Activated T-cell treated with anti-CD3 and anti-CD28 coated beads for 24 hours (primary cell): Measurements from ENCODE around the gene IGF2R.
"Not testable (repeated sequence)": the region's sequence is repeated elsewhere in the genome, so short reads cannot be mapped to it uniquely, and the experiment has no call there.

ENCODE experiments used
- DNase-seq: peaks from one replicate; pipeline ENCODE4 v3.0.0-alpha.2; 2020; ENCODE audit warnings: low read depth

The IGF2R gene

DNA sequence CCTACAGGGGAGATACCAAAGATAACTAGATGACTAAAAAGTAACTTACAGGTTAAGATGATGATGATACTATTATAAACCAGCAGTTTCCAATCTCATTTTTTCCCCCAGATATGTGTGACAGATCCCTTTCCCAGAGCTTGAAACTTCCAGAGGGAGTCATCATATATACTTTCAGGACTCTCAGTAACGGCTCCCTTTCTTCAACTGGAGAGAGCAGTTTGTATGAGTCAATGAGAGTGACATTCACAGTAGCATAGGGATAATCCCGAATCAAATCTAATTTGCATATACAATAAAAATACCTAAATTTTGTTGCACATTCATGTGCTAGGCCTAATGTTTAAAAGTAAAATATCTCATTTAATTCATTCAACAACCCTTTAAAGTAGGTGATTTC is 29.7 kb downstream of the IGF2R start:
- no peak for DNase-seq

DNA sequence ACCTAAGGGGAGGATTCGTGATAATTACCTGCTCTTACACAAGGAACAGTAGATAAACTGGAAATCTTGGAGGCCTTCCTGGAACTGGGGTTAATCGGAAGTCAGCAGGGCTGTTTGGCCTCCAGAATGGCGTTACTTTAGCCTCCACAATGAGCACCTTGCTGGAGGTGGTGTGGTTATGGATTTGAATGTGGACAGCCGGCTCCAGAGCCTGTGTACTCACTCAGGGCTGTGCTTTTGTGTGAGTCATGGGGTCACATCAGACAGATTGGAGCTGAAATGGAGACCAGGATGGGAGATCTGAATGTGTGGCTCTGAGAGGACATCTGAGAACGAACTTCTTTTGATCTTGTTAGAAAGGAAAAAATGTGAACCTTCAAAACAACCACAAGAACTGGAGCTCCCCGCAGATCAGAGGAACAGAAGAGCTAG is 30.4 kb downstream of the IGF2R start:
- DNase-seq, result no peak

DNA sequence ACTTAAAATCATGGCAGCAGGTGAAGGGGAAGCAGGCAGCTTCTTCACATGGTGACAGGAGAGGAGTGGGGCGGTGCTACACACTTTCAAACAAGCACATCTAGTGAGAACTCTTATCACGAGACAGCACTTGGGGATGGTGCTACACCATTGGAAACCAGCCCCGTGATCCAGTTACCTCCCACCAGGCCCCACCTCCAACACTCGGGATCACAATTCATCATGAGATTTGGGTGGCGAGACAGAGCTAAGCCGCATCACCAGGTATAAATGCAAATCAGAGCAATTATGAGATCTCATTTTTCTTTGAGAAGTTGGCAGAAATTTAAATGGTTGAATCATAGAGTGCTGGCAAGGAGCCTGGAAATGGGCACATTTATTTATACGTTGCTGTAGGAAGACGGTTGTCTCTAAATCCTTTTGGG is 31.4 kb downstream of the IGF2R start:
- DNase-seq, result no peak

DNA sequence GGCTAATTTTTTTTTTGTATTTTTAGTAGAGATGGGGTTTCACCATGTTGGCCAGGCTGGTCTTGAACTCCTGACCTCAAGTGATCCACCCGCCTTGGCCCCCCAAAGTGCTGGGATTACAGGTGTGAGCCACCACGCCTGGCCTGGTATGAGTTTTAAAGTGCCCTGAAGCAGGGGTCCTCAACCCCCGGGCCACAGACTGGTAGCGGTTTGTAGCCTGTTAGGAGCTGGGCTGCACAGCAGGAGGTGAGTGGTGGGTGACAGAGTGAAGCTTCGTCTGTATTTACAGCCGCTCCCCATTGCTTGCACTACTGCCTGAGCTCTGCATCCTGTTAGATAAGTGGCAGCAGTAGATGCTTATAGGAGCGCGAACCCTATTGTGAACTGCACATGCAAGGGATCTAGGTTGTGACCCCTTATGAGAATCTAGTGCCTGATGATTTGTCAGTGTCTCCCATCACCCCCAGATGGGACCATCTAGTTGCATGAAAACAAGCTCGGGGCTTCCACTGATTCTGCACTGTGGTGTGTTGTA is 32.1 kb downstream of the IGF2R start:
- DNase-seq, result not testable (repeated sequence)

DNA sequence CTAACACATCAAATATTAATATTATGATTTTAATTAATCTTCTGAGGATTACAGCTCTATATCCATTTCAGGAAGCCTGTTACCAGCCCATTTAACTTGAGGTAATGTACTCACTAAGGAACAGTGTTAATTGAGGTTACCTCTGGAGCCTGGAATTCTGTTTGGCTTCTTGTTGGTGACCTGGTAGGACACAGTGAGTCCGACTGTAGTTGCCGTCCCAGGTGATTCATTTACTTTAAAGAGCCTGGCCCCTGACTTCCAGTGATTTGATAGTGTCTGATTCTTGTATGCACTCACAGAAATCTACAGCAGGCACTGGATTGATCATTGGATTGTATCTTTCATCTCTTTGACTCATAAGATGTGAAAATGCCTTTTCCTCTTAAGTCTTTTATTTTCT is 34.0 kb downstream of the IGF2R start:
- no peak for DNase-seq

DNA sequence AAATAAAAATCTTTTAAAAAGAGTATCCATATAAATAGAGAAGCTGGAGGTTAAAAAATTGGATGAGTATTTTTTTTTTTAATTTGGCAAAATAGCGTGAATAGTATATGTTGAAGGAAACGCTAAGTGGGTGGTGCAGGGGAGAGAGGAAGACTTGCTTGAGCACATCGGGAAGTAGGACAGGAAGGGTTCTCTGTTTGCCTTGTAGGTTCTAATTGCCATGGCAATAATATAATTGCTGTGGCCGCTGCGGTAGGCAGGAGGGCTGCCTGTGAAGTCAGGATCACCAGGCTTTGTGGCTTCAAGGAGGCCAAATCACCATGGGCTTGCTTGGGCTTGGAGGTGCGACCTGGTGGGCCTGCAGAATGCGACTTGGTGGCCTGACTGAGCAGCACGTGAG is 35.1 kb downstream of the IGF2R start:
- DNase-seq, result no peak

DNA sequence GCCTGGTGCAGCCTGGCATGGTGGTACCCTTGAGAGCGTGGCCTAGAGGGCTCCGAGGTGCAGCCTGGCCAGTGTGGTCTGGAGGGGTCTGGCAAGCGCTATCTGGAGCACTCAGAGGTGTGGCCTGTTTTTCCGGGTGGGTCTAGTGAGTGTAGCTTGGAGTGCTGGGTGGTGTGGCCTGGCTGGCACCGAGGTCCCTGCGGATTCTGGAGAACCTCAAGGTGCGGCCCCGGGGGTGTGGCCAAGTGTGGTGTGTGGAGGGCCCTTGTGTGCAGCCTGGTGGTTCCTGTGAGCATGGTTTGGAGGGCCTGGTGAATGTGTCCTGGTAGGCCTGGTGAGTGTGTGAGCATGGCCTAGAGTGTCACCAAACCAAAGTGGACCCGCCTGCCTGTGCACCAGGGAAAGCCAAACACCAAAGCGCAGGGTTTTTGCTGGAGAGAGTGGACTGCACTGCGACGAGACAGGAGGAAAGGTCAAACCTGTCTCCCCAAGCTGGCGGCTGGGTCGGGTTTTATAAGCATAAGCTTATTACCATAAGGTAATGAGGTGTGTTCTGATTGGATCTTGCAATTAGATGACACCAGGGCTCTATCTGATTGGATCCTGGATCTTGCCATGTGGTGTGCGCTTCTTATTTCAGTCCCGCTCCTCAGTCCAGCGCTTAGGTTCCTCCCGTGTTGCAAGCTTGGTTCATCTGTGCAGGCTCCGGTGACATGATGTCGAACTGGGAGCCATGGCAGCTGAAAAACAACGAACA is 35.7 kb downstream of the IGF2R start:
- DNase-seq, result no peak

DNA sequence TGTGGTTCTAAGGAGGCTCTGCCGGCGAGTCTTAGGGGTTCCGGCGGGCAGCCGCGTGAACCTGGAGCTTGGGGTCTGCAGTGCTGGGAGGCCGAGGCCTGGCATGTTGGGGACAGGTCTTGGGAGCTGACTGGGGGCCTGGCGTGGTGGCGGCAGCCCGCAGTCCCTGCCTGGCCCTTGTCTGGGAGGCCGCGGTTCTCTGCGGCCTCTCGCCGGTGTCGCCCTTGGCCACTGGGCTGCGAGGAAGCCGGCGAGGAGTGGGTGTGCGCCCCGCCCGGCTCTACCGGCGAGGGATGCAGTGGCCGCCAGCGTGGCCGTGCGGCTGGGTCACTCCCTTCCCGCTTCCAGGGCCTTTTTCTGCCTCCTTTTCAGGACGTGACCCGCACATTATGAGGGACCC is 36.3 kb downstream of the IGF2R start:
- no peak for DNase-seq

DNA sequence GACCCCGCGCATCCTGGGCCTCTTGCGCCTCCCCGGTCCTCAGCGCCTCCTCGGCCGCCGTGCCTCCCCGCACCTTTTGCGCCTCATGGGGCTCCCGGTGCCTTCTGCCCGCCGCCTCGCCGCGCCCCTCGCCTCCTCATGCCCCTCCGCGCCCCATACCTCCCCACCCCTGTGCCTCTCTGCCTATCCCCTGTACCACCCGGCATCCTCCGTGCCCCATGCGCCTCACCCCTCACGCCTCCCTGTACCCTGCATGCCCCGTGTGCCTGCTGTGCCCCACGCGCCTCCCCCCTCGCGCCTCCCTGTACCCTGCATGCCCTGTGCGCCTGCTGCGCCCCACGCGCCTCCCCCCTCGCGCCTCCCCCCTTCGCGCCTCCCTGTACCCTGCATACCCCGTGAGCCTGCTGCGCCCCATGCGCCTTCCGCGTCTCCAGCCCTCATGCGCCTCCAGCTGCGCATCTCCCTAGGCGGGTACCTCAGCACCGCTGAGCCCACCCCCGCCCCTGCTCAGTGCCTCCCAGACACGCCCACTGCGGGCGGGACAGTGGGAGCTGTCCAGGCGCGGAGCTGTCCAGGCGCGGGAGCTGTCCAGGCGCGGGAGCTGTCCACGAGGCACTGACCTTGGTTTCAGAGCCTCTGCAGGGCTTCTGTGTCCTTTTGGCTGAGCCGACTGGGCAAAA is 37.1 kb downstream of the IGF2R start:
- no peak for DNase-seq

DNA sequence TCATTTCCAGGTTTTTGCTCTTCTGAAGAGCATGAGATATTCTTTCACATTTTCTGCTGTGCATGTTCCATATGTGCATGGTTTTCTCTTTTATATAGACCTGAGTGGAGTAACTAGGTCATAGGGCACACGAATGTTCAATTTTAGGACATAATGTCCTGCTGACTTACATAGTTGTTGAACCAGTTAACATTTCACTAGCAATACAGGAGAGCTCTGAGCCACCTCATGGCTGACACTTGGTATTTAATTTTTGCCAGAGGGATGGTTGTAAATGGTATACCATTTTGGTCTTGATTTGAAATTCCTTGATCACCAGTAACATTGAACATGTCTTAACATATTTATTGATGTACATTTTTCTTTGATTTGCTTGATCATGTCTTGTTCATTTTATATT is 38.3 kb downstream of the IGF2R start:
- no peak for DNase-seq

DNA sequence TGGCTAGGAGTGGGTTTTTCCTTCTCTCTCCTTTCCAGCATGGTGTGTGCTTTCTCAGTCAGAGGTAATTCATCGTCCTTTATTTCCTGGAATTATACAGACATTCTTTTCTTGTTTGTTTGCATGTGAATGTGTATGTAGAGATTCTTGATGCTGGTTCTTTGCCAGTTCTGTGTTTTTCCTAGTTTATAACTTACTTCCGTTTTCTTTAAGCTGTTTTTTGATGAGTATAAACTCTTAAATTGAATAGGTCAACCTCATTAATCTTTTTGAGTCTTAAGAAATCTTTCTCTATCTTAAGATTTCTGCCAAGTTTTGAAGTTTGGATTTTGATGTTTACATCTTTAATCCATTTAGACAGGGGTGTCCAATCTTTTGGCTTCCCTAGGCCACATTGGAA is 38.7 kb downstream of the IGF2R start:
- no peak for DNase-seq

DNA sequence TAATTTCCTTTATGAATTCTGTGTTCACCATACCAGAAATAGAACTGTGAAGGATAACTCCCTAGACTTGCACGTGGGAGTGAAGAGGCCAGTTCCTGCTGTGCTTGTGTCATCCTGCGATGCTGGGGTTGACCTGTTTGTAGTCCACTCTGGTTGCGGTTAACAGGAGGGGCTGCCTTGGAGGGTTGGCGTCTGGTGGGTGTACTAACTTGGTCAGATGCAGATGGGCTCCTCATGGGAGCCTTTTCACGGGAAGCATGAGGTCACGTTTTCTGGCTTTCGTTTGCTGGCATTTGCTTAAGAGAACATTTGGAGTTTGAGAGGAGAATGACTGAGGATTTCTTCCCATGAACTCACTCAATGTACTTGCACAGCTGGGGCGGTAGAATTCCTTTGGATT is 41.2 kb downstream of the IGF2R start:
- DNase-seq, result no peak

DNA sequence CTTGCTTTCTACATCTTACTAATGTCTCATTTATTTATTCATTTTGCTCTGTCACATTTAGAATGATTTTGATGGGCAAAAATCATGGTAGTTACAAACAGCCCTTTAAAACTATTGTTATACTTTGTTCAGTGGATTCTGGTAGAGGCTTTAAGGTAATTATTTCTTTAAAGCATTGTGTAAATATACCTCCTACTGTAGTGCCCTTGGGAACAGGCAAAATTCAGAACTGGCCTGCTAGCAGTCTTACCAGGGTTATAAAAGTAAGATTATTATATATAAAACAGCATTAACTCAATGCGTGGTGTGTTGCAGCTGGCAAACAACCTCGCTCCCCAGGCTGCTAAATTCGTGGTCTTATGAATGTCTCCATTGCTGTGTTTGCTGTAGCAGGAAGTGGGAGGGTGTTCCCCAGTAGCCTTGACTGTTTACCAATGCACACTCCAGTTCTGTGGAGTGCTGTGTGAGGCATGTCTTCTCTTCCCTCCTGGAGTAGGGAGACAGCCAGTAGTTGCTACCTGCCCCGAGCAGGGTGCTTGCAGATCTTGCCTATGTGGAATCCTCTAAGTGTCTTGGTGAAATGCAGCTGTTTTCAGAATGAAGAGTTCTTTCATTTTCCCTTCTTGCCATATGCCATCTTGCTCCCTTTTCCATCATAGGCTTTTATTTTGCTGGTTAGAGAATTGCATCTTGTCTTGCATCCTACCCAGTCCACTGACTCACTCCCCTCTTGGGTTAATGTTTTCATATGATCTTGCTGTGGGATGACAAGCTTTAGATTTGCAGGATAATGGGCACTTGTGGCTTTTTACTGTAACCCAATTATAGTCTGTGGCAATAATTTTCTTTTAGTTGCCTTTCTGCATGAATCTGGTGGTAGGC is 45.3 kb downstream of the IGF2R start:
- DNase-seq, result no peak

DNA sequence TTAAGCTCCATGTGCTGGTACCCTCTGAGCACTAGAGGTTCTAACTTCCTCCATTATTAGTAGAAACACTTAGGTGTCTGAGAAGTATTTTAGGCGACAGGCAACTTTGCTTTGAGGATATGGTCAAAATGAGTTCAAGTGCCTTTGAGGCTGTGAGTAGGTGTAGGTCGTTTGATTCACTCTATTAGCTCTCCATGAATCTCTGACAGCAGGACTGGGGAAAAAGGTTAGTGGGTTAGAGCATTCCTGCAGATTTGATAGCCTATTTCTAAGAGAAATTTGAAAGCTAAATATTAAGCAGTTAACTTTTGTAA is 45.9 kb downstream of the IGF2R start:
- no peak for DNase-seq

DNA sequence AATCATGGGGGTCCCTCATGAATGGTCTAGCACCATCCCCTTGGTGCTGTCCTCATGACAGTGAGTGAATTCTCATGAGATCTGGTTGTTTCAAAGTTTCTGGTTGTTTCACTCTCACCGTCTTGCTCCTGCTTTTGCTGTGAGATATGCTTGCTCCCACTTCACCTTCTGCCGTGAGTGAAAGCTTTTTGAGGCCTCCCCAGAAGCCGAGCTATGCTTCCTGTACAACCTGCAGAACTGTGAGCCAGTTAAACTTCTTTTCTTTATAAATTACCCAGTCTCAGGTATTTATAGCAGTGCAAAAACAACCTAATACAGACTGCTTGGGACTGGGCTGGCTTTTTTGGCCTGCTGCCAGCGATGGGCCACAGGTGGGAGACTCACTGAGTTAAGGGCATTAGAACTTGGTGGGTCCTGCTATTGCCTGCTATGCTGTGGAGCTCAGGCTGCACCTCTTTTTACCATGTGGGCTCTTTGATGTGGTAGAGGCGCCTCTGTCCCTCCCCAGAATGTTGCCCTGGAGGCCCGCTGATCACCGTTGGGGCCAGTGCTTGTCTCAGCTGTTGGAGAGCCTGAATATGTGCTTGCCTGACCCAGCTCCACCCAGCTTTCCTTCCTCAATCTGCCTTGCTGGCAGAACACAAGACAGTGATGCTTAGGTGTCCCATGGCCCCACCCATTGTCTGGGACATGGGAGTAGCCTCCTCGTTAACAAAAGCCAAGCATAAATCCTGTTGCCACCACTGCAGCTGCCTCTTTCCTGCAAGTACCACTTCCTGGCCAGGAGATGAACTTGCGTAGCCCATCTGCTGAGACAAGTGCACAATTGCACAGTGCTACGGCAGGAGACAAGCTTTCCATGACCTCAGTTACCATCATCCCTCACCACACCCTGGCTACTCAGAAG is 47.1 kb downstream of the IGF2R start:
- DNase-seq, result peak; percentile 25

DNA sequence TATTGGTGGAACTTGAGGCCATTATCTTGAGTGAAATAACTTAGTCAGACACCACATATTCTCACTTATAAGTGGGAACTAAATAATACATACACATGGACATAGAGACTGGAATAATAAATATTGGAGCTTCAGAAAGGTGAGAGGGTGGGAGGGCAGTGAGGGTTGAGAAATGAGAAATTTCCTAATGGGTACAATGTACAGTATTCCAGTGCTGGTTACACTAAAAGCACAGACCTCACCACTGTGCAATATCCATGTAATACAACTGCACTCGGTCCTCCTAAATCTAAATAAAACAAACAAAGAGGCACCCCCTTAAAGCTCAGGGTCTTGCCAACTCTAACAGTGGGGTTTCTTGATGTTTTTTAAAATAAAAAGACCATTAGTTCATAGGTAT is 53.2 kb downstream of the IGF2R start:
- DNase-seq, result no peak

DNA sequence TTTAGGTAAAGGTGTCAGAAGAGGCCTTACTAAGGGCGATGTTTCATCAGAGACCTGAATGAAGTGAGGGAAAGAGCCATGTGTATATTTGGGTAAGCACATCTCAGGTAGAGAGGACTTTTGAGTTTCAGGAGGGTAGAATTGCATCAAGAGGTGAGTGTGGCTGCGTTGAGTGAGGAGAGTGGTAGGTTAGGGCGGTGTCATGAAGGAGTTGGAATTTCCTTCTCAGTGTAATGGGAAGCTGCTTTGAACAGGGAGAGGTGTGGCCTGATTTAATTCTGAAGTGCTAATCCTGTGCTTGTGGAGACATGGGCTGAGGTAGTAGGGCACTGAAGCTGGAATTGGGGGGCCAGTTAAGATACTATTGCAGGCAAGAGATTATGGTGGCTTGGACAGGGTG is 53.9 kb downstream of the IGF2R start:
- no peak for DNase-seq

DNA sequence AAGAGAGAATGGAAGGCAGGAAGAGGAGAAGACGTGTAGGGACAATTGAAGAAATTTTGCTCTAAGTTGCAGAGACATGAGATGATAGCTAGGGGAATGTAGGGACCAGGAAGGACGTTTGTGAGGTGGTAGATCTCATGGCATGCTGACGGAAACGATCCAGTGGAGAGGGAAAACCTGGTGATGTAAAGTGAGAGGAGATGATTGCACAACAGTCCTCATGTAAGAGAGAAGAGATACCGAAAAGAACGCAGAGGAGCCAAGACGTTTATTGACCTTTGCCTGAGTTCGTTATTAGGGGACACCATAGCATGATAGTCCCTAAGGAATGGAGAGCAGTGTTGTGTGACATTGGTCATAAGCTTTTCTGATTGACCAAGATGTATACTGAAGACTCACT is 55.3 kb downstream of the IGF2R start:
- DNase-seq, result no peak

DNA sequence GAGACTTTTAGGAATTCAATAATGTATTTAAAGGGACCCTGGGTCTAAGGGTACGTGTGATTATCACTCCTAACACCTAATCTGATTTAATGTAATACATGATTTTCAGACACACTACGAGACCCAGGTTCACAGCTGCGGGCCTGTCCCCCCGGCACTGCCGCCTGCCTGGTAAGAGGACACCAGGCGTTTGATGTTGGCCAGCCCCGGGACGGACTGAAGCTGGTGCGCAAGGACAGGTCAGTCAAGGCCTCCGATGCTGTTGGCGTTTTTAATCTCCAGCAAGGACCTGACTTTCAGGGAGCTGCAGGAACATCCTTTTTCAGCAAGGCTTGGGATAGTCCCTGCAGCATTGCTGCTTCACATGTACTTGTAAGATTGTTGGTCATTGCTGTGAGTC is 58.2 kb downstream of the IGF2R start:
- DNase-seq, result no peak

DNA sequence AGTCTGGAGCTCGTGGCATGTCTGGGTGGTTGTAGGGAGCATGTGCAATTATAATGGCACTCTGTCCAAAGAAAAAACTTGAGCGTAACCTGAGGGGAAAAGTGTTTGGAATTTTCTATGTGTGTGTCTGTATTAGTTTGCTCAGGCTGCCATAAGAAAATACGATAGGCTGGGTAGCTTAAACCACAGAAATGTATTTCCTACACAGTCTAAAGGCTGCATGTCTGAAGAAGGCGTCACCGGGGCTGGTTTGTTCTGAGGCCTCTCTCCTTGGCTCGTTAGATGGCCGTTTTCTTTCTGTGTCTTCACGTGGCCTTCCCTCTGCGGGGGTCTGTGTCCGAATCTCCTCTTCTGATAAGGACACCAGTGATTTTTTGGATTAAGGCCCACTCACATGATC is 59.0 kb downstream of the IGF2R start:
- DNase-seq, result no peak

DNA sequence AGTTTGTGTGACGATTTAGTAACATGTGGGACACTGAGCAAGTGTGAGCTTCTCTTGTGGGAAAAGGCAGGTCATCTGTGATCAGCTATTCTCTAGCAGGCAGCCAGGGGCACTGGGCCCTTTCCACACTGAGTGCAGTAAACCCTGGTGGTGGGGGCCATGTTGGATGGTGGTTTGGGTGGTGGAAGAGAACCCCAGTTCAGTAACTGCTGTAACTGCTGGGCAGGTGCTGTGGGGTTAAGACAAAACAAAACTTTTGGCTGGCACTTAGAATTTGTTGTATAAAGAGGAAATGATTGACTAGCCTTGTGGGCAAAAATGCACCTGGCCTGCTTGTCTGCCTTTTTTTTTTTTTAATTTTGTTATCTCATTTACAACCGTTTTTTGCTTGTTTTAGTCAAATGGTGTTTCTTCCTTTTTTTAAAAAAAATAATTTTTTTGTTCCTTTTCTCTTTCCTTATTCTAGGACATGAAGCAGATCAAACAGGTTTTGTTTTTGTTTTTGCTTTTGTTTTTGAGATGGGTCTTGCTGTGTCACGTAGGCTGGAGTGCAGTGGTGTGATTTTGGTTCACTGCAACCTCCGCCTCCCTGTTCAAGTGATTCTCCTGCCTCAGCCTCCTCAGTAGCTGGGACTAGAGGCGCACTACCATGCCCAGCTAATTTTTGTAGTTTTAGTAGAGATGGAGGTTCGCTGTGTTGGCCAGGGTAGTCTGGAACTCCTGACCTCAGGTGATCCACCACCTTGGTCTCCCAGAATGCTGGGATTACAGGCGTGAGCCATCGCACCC is 59.8 kb downstream of the IGF2R start:
- DNase-seq, result no peak
